Esophagus squamous epithelium (tissue), 5 donors: ENCODE data around the gene ANKFN1. TPM values are rescaled to one million over a fixed set of nuclear protein-coding genes. Genes with fewer than 3 reads are reported as not detected.

Experiments used
- DNase-seq: peaks from one replicate; lab custom pipeline; 2025; lab: John Stamatoyannopoulos, UW
- H3K27ac ChIP-seq, 4 donors: fragments of 200-600 bp; sonication (generic); one replicate each; pipeline ENCODE4 v1.5.1; 2016 to 2019; ENCODE audit warnings: mild to moderate bottlenecking in 1 of 4
- H3K27me3 ChIP-seq, 4 donors: fragments of 200-600 bp; sonication (generic); 1 replicate in 3 of 4; 2 replicates in 1 of 4; pipeline versions ENCODE4 v1.5.1 to v1.6.0; 2017 to 2021; ENCODE audit warnings: antibody characterized with exemption in 1 of 4
- H3K36me3 ChIP-seq, 3 donors: fragments of 200-600 bp; sonication (generic); one replicate each; pipeline ENCODE4 v1.5.1; 2016 to 2019
- H3K4me1 ChIP-seq, 3 donors: fragments of 200-600 bp; sonication (generic); one replicate each; pipeline ENCODE4 v1.5.1; 2017 to 2019
- H3K4me3 ChIP-seq, 4 donors: fragments of 200-600 bp; sonication (generic); 1 replicate in 3 of 4; 2 replicates in 1 of 4; pipeline ENCODE4 v1.5.1; 2016 to 2019; ENCODE audit warnings: mild to moderate bottlenecking in 2 of 4, moderate library complexity in 1 of 4
- H3K9me3 ChIP-seq, 3 donors: fragments of 200-600 bp; sonication (generic); one replicate each; pipeline ENCODE4 v1.5.1; 2016 to 2019
- POLR2A ChIP-seq, 4 donors: fragments of 450-650 bp; IDR thresholded peaks; one replicate each; pipeline ENCODE4 v1.6.1; 2017; ENCODE audit warnings: antibody characterized with exemption in 4 of 4, mild to moderate bottlenecking in 4 of 4, moderate library complexity in 3 of 4
- WGBS, 2 donors: methylation state at CpG; one replicate each; pipeline ENCODE4 v1.1.5; 2018; 5-methylcytosine and 5-hydroxymethylcytosine counted together
- intact Hi-C: fragments of 100-400 bp; cut with DNase I; formaldehyde crosslinking; loops from one replicate; pipeline ENCODE4 v1.15.0; 2022
- total RNA-seq, 4 donors: library from RNA; depleted of rRNA; stranded (reverse); fragments of >200 nt; gene quantifications; one replicate each; pipeline ENCODE4 v1.1.0, GENCODE V29; 2016
- TF ChIP-seq, protein P1 (sequence below), 6 experiments: fragments of 450-650 bp in 4 of 6; fragments of 200-600 bp in 2 of 6; sonication (generic) in 2 of 6; IDR thresholded peaks; one replicate each; pipeline ENCODE4 v1.5.1; 2016 to 2019; ENCODE audit warnings: antibody characterized with exemption in 6 of 6, mild to moderate bottlenecking in 4 of 6, moderate library complexity in 4 of 6
- donor health status: DM: yes; HTN: yes; CAD: no.

Gene ANKFN1
- total RNA-seq, 4 donors from 2014 or later, result under 0.01 to 0.31 TPM; not detected in 2

DNA sequence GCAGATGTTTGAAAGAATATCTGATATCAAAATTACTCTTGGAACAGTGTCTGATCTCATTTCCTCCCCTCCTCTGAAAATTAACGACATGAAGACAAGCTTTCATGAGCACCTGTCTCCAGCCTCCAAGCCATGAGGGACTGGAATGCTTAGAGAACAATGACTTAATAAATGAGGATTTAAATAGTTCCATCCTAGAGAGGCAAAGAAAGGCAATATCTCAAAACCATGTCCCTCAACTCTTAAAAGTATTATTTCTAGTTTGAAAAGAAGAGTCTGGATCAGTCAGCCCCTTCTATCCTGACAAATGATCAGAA is 137.5 kb downstream of the ANKFN1 start:
- Histone ChIP-seq H3K27ac (no peak overlapping the region), H3K36me3 (no peaks in the 10 kb centered on the region), H3K4me3 (peak overlapping the region in 1 of 4 donors; percentile 43), H3K9me3 (no peaks in the 10 kb centered on the region), H3K27me3 (no peaks in the 10 kb centered on the region), H3K4me1 (peaks cover 0 to 6% (median 0%) of the 10 kb centered on the region in 3 donors)
- DNase-seq, result no peak
- 32 to 63% methylated on average over 1 of the region's 1 CpG for WGBS, 2 donors
- TF ChIP-seq POLR2A (IDR thresholded peaks at IDR 0.05), result no peak
- TF ChIP-seq, protein P1, sequence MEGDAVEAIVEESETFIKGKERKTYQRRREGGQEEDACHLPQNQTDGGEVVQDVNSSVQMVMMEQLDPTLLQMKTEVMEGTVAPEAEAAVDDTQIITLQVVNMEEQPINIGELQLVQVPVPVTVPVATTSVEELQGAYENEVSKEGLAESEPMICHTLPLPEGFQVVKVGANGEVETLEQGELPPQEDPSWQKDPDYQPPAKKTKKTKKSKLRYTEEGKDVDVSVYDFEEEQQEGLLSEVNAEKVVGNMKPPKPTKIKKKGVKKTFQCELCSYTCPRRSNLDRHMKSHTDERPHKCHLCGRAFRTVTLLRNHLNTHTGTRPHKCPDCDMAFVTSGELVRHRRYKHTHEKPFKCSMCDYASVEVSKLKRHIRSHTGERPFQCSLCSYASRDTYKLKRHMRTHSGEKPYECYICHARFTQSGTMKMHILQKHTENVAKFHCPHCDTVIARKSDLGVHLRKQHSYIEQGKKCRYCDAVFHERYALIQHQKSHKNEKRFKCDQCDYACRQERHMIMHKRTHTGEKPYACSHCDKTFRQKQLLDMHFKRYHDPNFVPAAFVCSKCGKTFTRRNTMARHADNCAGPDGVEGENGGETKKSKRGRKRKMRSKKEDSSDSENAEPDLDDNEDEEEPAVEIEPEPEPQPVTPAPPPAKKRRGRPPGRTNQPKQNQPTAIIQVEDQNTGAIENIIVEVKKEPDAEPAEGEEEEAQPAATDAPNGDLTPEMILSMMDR (IDR thresholded peaks at IDR 0.05), result no peak
- intact Hi-C loops, result no loop called here

DNA sequence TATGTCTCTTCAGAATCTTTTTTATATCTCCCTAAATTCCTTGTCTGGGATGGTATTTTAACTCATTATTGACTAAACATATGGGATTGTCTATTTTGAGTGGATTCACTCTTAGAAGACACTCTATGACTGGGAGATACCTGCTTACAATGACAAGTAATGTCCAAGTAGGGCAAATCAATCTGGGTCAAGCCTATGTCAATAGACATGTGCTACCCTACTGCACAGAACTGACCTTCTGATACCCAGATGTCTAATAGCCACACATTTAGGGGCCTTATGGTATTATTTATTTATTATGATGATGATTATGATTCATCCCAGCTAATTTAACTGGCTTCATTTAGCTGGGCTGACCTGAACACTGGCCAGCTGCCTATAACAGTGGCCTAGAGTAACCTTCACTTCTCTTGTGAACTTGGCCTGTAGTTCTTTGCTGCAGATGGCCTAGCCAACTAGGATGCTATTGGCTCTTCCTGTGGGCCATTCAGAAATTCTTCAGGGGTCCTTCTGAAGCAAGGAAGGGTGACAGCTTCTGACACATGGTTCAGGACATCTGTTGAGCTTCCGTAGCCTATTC is 138.0 kb downstream of the ANKFN1 start:
- H3K4me3 ChIP-seq, result no peak overlapping the region
- 100% methylated on average over 1 of the region's 1 CpG for WGBS, 2 donors

DNA sequence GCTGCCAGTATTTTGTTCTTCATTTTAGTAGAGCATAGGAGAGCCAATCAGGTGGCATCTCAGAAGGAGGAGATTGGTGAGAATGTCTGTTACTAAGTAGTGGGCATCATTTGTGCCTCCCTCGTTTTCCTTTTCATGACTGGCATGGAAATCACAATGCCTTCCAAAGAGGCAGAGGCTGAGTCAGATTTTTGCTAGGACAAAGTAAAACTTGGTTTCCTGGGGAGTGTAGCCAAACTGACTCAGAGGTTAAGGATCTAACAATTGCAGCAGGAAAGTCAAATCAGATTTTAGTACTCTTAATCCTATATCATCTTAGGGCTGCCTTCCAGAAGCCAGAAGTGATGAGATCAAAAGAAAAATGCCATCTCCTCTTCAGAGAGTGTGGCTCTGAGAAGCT is 138.7 kb downstream of the ANKFN1 start:
- Histone ChIP-seq H3K4me1 (peaks cover 0 to 6% (median 0%) of the 10 kb centered on the region in 3 donors), H3K27ac (no peak overlapping the region), H3K9me3 (no peaks in the 10 kb centered on the region), H3K36me3 (no peaks in the 10 kb centered on the region), H3K4me3 (no peak overlapping the region), H3K27me3 (no peaks in the 10 kb centered on the region)
- WGBS, 2 donors, result 11 to 16% methylated on average over 1 of the region's 1 CpG
- intact Hi-C loops, result no loop called here
- no peak for DNase-seq
- no peak for TF ChIP-seq POLR2A (IDR thresholded peaks at IDR 0.05)
- TF ChIP-seq, protein P1 (IDR thresholded peaks at IDR 0.05), result no peak

More for the DNA sequence above, 138.0 kb downstream of the ANKFN1 start:
- no peak for DNase-seq
- intact Hi-C loops, result no loop called here
- no peaks in the 10 kb centered on the region for H3K36me3 ChIP-seq
- no peaks in the 10 kb centered on the region for H3K9me3 ChIP-seq
- H3K27me3 ChIP-seq, result no peaks in the 10 kb centered on the region
- no peak overlapping the region for H3K27ac ChIP-seq
- H3K4me1 ChIP-seq, result peaks cover 0 to 6% (median 0%) of the 10 kb centered on the region in 3 donors
- TF ChIP-seq POLR2A (IDR thresholded peaks at IDR 0.05), result no peak
- TF ChIP-seq, protein P1 (IDR thresholded peaks at IDR 0.05), result no peak

DNA sequence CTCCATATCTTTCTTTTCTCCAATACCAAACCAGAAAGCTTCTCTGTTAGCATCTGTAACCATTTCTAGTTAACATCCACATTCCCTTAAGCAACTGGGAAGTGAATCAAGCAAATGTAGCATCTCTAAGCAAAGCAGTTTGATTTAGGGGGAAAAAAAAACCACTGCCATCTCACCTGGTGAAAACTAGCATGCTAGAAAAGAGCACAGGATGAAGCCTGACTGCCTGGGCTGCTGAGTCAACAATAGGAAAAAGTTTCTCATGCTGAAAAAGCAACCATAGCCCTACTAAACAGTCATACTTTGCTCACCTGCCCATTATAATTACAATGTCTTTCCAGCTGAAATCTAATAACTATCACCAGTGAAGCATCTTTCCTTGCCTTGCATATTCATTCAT is 139.3 kb downstream of the ANKFN1 start:
- H3K4me1 ChIP-seq, result peaks cover 0 to 6% (median 0%) of the 10 kb centered on the region in 3 donors
- intact Hi-C loops, result no loop called here
- no peaks in the 10 kb centered on the region for H3K36me3 ChIP-seq
- TF ChIP-seq, protein P1 (IDR thresholded peaks at IDR 0.05), result no peak
- DNase-seq, result no peak
- no peak overlapping the region for H3K27ac ChIP-seq
- H3K9me3 ChIP-seq, result no peaks in the 10 kb centered on the region
- no peak overlapping the region for H3K4me3 ChIP-seq
- no peaks in the 10 kb centered on the region for H3K27me3 ChIP-seq

DNA sequence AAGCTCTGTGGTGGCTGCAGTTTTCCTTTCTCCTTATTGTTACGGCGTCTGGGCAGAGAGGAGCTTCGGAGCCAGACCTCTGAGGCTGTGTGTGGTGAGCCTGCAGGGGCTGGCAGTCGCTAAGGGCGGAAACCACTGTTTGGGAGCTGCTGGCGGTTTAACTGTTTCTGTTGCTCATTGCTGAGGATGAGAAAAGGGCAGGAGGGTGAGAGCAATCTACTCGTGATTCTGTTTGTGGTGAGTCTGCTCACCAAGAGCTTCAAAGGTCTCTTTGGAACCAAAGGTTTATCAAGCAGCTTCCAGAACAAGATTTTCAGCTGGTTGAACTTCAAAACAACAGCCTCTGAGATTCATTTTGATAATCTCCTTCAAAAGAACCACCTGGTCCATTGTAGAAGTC is 143.9 kb downstream of the ANKFN1 start:
- intact Hi-C loops, result no loop called here
- WGBS, 2 donors, result 17 to 22% methylated on average over 7 of the region's 7 CpGs
- Histone ChIP-seq H3K9me3 (no peaks in the 10 kb centered on the region), H3K27me3 (no peaks in the 10 kb centered on the region), H3K4me1 (no peaks in the 10 kb centered on the region), H3K36me3 (no peaks in the 10 kb centered on the region), H3K27ac (no peak overlapping the region), H3K4me3 (no peak overlapping the region)
- TF ChIP-seq, protein P1 (IDR thresholded peaks at IDR 0.05), result no peak
- no peak for TF ChIP-seq POLR2A (IDR thresholded peaks at IDR 0.05)
- no peak for DNase-seq
